GM18907 (cell line): ENCODE data around the gene SLFN14.
"Not testable (repeated sequence)": the region's sequence is repeated elsewhere in the genome, so short reads cannot be mapped to it uniquely, and the experiment has no call there.

Source experiments
- ATAC-seq: cut with Tn5 transposase; IDR thresholded peaks from one replicate; pipeline ENCODE4 v1.9.1; 2021; ENCODE audit warnings: mild to moderate bottlenecking, moderate library complexity; ENCODE audit not compliant: unreplicated experiment

Gene SLFN14

DNA sequence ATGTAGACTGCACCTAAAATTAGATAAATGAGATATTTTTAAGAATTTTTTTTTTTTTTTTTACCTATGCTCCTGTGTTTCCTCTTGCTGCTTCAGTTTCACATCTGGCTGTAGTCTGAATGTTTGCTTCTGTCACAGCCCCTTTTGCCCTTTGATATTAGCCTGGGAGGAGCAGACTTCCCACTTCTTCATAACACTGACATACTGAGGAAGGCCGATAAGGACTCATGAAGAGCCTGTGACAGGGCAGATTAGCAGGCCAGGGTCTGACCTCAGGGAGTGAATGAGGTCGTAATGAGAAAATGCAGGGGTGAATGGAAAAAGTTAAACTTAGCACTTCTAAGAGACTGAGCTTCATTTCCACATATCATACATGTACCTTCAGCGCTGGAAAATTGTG is at the start of gene SLFN14:
Gene SLFN14, minus strand, starts transcription at position 117 of the 400 bp plus-strand sequence. CDS start 2,757 bp downstream, outside the sequence.
- ATAC-seq, result no peak

DNA sequence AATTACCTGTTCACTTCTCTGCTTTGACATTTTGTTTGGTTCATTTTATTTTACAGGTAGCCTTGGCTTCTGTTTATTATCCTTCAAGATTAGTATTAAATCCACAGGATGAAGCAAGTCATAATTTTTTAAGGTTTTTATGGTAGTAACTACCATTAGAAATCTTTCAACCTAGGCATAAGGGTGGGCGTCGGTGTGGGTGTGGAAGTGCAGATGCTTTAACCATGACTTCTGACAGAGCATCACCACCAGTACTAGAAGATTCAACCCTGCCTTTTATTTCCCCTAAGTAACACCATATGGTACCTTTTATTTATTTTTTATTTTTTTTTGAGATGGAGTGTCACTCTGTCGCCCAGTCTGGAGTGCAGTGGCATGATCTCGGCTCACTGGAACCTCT is 49.2 kb upstream of the SLFN14 start:
- ATAC-seq, result no peak

DNA sequence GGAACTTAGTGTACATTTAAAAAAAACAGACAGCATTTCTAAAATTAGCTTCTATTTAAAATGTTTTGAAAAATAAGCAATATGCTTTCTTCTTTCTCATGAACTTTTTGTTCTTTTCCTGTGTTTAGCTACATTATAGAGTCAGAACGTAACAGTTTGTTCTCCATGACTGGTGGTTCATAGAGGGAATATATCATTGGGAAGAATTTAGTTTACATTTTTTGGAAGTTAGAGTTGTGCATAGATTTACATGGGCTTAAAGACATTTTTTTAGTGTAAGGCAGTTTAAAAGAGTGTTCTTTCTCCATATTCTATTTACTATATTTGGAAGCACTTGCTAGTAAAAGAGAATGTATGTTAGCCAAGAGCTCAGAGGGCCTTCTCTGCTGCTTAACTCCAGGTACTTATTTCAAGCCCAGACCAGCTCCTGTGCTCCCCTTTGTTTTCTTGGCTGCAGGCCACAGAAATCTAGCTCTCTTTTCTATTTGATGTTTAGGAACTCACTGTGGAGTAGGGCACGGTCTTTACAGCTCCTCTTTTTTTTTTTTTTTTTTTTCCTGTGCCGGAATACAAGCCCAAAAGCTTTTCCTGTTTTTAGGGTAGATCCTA is 46.7 kb upstream of the SLFN14 start:
- no peak for ATAC-seq

DNA sequence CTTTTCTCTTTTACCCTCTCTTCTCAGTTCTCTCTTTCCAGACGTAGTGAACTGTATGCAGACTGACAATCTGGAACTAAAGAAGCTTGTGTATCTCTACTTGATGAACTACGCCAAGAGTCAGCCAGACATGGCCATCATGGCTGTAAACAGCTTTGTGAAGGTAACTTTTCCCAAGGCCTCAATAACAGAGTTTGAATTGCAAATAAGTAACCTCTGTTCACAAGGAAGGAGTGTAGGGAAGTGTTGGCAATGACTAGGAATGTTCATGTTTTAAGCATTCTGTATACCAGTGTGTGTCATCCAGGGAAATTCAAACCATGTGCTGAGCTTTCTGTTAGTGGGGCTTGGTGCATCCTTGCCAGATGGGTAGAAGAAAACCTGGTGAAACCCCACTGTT is 45.1 kb upstream of the SLFN14 start:
- no peak for ATAC-seq

DNA sequence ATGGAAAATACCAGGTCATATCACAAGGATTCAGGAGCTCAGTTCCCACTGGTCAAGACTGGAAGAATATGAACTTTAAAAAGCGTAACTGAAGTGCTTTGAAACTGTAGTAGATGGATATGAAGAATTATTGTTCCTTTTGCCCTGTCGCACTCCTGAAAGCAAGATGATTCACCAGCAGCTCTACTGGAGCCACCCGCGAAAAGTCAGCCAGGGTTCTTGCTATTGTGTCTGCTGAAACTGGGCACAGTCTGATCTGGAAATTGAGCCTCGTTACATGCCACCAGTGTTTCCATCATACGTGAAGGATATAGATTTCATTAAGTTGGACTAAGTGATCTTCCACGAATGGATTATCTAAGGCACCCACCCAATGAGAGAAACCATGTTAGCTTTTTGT is 43.1 kb upstream of the SLFN14 start:
- ATAC-seq, result no peak

DNA sequence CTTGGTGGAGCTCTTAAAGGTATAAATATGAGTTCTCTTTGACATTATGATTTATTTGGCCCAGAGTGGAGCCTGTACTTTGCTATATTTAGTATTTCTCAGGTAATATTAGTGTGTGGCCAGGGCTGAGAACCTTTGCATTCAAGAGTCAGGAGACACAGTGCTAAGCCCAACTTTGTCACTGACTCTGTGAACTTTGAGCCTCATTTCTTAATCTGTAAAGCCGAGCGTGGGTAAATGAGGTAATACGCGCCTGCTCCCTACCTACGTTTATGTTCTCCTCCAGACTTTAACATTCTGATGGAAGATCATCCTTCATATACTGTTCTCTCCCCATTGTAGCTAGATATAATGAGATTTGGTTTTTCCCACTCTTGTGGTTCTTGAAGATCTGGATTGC is 37.0 kb upstream of the SLFN14 start:
- no peak for ATAC-seq

DNA sequence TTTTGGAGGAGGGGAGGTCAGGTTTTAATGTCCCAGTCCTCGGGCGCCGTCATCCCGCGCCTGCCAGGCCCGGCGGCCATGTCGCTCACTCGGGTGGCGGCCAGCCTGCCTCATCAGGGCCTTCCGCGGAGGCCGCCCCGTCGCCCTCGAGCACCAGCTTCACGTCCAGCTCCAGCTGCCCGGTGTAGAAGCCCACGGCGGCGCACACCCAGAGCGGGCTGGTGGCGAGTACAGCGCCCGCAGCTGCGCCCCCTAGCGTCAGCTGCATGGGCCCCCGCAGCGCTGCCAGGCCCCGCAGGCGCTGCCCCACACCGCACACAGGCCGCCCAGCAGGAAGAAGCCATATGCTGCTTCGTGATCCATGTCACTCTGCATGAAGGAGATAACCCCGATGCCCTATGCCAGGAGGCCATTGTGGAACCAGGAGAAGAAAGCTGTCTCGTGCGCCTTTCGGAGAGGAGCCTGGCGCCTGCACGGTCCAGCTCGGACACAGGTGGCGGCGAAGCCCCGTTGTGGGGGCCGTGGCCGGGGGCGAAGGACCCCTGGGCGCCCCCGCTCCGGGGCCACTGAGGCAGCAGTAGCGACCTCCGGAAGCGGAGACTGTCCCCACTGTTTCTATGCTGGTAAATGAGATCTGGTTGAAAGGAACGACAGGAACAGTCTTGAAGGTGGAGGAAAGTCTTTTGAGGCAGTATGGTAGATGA is 36.1 kb upstream of the SLFN14 start:
- ATAC-seq, result no peak

DNA sequence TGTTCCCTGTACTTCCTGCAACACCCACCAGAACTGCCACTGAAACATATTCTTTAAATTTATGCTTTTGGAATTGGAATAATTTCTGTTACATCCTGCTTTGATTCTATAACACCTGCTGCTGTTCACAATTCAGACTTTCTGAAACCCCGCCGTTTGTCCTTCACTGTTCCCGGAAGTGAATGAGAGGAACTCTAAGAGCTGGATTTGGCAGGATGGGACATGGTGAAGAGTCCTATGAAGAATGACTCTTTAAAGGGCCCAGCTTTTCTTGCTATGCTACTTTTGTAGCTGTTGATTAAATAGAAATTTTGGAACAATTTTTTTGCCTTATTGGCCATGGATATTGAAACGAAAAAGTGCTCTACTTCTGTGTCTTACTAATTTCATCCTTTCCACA is 35.5 kb upstream of the SLFN14 start:
- no peak for ATAC-seq

DNA sequence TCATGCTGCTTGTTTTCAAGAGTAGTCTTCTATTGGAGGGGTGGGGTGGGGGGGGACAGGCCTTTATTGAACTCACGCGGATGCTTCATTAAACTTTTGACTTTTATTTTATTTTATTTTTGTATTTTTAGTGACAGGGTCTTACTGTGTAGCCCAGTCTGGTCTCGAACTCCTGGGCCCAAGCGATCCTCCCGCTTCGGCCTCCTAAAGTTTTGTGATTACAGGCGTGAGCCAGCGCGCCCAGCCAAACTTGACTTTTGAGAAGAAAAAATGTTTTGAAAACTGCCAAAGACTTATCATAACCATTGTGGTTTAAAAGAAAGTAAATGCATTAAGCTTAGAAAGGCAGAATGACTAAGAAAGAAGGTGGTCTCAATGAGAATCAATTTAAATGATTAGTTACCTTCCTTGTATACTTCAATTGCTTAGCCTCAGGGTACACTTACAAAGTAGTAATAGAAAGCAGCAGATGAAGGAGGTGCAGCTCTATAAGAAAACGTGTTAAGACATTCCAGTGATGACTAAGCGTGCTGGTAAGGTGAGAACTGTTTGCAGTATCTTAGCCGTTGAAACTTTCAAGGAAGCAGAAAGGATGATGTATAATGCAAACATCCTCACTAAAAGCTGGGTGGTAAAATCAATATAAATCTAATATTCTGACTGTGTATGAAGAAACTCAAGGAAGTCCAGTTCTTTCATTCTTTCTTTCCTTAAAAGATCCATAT is 27.7 kb upstream of the SLFN14 start:
- ATAC-seq, result no peak

DNA sequence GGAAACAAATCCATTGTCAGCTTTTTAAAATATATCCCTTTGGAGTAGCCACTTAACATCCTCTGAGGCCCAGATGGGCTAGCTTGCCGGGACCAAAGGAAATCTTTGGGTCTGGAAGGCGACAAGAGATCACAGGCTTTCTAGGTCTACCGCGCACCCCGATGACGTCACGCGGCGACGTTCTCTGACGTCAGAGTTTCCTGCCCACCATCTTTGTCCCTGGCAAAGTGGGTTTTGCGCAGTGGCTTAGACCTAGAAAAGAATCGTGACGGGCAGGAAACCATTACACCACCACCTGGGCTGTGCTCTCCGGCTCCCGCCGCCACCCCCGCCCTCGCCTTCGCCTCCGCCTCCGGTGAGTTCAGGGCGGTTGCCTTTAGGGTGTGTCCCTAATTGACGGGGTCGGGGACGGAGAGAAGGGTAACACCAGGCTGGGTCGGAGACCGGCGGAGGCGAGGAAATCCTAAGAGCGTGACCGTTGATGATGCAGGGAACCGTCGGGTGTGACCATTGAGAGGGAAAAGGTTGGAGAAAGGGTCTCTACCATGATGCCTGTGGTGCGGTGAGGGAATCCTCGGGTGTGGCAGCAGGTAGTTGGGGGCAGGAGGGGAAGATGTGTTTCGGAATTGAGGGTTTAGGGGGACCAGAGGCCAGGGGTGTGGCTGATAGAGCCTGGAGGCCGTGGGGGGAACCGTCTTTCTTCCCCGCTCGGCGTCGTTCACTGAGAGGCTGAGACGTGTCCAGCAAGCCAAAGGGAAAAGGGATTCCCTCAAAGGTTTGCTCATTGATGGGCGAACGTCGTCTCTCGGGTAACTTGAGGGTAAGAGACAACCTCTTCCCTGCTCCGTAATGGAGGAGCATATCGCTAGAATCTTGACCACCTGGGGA is 26.7 kb upstream of the SLFN14 start, which contains the start of gene AP2B1:
Gene AP2B1, plus strand, starts transcription at position 249 of the 888 bp plus-strand sequence. CDS start 6,709 bp downstream, outside the sequence.
- ATAC-seq, result peak; percentile 83

DNA sequence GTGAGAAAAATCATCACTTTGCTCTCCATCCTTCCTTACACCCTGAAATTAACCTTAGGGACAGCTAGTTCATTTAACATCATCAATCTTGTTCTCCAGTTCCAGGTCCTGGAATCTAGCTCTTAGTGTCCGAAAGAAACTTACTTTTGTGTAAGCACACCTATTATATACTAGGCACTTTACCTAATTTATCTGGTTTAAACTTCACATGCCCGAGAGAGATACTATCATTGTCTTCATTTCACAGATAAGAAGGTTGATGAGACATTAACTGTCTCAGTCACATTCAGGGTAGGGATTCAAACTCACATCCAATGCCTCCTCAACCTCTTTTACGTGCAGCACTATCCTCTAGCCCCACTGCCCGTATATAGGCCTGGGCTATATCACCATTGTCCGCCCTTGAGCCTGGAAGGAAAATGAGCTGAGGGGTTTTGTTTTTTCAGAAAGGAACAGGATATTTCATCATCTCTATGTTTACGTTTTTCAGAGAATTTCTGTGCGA is 26.0 kb upstream of the SLFN14 start:
- peak; percentile 19 for ATAC-seq

DNA sequence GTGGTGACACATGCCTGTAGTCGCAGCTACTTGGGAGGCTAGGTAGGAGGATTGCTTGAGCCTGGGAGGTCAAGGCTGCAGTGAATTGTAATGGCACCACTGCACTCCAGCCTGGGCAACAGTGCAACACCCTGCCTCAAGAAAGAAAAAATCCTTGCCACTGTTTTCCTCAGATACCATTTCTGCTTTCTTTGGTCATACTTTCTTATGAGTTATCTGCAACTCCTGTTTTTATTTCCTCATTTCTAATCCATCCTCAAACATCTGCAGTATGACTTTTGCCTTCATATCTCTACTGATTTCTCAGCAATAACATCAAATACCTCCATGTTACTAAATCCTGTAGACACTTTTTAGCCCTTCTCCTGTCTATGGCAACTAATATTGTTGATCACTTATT is 23.4 kb upstream of the SLFN14 start:
- ATAC-seq, result no peak

DNA sequence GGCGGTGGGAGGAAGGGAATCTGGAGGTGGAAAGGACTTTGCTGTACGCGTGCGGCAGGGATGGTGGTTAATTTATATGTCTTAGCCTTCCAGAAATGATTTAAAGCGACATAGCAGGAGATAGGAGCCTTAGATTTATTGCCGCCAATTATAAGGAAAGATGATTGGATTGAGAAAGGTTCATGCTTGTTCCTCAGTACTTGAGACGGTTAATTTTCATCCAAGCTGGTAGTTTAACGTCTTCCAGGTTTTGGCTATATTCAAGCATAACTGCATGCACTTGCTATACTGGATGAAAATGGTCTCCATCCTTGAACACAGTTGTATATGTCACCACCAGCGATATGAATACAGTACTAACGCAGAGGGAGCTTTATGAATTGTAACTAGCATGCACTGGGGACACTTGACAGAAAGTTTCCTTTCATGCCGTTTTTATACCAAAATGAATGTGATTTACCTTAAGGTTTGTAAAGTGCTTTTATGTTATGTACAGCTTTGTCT is 18.4 kb upstream of the SLFN14 start:
- ATAC-seq, result no peak

DNA sequence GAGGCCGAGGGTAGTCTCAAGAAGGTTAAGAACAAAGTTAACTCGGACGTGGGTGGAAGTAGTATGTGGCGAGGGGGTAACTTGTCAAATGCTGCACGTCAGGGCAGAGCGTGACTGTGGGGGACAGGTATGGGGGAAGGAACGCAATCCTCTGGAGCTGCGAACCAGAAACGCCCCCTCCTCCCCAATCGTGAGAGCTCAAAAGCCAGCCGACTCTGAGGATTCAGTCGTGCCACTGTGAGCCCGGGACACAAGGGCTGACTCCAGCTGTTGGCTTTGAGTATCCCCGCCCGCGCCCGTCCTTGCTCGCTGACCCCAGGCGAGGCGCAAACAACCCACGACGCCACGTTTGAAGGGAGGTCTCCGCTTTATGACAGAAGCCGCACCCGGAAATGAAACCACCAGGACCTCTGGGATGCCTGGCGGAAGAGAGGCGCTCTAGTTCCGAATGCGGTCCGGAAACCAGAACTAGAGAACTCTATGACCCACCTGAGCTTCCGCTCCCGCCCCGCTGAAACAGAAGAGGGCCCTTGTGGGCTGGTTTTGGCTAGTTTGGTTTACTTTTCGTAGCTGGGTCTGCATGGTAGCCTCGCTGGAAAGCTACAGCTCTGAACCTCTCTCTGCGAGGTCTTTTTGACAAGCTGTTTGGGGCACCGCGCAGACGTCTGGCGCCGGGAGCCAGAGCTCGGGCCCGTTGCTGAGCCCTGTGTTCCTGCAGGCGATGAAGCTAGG is 17.7 kb upstream of the SLFN14 start, which contains the start of gene PEX12:
Gene PEX12, minus strand, starts transcription at position 375 of the 732 bp plus-strand sequence. CDS start 550 bp downstream, outside the sequence.
- ATAC-seq, result peak; percentile 81

DNA sequence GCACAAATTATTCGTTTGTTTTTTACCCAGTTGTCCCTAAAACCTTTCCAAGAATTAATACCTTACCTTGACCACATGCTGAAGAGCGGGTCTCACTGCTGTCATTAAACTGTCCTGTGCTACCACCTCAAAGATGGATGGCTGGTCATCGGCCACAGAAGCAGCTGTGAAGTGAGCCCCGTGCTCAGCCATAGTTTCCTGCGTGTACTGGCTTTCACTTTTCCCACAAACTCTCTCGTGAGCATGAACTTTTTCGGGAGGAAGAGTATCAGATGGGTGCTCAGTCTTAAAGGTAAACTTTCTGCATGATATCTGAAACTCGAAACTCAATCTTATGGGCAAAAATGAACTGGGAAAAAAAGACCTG is 17.2 kb upstream of the SLFN14 start:
- ATAC-seq, result no peak

DNA sequence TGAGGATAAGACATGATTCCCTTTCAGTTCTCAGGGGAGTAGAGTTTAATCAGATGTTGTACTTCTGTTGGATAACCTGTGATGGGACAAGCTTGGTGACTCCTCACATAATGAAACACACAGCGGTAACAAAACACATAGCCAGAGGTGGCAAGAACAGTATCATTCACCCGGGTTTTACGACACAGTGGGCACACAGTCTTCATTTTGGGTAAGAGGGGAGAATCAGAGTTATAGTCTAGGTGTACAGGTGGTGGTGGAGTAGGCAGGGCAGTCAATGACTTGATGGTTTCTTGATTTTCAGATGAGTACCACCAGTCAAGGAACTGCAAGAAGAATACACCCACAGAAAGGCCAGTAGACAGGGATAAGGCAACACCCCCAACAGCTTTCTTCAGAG is 15.1 kb upstream of the SLFN14 start:
- no peak for ATAC-seq

DNA sequence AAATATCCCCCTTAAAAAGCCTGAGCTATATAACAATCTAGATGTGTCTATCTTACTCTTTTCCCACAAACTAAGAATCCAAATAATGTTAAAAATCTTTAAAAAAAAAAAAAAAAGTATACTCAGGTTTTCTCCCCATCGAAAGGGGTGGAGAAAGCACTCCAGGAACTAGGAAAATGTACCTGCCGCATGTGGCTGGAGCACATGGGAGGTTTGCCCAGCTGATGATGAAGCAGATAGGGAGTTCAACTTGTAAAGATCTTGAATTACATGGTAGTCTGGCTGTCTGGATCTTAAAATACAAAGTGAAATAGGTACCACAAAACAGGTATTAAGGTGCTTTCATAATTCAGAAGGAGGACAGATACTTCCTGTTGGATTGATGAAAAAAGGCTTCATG is 8.8 kb upstream of the SLFN14 start:
- ATAC-seq, result no peak

DNA sequence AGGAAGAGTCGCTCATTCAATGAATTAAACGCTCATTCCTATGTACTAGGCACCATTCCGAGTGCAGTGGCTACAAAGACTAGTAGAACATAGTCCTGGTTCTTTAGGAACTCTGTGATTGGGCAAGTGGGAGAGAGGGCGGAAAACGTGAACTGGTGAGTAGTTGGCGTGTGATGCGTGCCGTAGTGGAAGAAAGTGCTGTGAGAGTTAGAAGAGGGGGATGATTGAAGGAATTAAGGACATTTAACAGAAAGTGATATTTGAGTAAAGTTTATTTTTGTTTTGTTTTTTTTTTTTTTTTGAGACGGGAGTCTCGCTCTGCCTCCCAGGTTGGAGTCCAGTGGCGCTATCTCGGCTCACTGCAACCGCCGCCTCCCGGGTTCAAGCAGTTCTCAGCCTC is 7.9 kb upstream of the SLFN14 start:
- ATAC-seq, result no peak

DNA sequence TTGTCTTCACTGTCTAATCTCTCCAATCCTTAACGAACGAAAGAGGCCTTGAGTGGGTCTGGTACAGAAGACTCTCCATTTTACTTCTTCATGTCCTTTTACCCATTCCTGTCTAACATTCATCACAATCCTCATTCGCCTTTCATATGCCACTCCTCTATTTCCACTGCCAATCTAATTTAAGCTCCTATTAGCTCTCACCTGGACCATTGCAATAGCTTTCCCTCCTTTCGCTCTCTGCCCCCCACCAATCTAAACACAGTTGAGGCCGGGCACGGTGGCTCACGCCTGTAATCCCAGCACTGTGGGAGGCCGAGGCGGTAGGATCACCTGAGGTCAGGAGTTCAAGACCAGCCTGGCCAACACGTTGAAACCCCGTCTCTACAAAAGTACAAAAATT is 6.3 kb upstream of the SLFN14 start:
- ATAC-seq, result no peak

DNA sequence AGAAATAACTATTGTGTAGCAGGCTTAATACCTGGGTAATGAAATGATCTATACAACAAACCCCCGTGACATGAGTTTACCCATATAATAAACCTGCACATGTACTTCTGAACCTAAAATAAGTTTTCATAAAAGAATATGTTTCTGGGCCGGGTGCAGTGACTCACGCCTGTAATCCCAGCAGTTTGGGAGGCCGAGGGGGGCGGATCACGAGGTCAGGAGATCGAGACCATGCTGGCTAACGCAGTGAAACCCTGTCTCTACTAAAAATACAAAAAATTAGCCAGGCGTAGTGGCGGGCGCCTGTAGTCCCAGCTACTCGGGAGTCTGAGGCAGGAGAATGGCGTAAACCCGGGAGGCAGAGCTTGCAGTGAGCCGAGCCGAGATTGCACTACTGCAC is 2.6 kb upstream of the SLFN14 start:
- ATAC-seq, result not testable (repeated sequence)
